Measurements from ENCODE around the gene TMEM242.
"Not testable (repeated sequence)": the region's sequence is repeated elsewhere in the genome, so short reads cannot be mapped to it uniquely, and the experiment has no call there.

Gene TMEM242

GRCh38 chr6:157325069-157325805 is 1.9 kb upstream of the TMEM242 start:
- DNase-seq (ENCODE audit: low read depth, low spot score) = no peak

- peak; percentile 91 for DNase-seq (ENCODE audit: low read depth, low spot score)
Measured at GRCh38 chr6:157323966-157324300, 614 bp upstream of the TMEM242 start.

GRCh38 chr6:157322792-157323254 is 496 bp downstream of the TMEM242 start:
- no peak for DNase-seq (ENCODE audit: low read depth, low spot score)

DNA sequence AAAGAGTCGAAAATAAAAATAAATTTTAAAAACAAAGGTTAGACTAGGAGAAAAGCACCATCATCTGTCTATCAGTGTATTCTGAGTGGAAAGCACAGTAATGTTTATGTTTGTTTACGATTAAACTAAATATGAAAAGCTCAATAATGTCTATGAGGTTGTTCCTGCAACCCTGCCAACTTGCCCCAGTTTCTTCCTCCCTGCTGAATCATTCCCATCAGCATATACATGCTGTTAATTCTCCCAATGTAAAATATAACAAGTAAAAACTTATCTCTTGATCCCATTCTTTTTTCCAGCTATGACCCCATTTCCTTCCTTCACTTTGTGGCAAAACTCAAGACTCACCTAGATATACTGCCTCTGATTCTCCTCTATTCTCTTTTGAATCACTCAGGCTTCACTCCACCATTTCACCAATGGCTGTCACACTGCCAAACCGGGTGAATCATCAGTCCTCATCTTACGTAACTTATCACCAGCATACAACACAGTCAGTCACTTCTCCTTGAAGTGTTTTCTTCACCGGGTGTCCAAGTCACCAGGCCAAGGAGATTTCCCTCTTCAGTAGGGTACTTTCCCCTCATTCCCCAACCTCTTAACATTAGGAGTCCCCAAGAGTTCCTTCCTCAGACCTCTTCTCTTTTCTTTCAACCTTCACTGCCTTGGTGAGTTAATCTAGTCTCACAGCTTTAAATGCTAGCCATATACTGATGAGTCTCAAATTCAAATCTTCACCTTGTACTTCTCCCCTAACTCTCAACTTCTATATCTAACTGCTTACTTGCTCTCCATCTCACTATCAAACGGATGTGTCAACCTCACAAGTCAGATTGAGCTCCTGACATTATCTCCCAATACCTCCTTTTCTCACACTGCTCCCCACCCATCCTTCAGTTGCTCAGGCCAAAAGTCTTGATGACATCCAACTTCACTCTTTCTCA is 6.2 kb downstream of the TMEM242 start:
- peak; percentile 92 for DNase-seq (ENCODE audit: low read depth, low spot score)

DNA sequence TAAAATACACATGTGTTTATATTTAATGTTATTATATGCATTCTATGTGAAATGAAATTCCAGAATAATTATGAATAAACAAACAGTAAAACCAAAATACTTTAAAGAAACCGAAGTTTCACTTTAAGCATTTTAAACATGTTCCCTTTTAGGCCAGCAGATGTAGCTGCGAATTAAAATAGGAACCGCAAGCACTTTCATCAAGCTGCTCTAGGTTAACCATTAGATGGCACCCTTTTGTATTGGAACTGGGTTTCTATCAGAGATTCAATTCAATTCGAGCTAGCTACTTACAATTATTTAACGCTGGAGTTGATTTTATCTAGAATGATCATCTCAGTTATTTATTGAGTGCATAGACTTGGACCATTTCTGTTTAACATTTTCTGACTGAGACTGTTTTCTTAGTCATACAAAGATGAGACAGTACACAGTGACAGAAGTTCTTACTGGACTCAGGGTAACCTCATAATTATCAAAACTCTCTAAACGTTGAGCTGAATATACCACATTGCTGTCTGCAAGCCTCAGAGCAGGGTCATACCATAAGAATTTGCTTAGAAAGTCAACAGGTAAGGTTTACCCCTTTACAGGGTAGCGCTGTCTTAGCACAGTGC is 8.5 kb downstream of the TMEM242 start:
- peak; percentile 81 for DNase-seq (ENCODE audit: low read depth, low spot score)

GRCh38 chr6:157313531-157314467 is 9.5 kb downstream of the TMEM242 start:
- DNase-seq (ENCODE audit: low read depth, low spot score) = no peak

GRCh38 chr6:157312757-157313156 is 10.6 kb downstream of the TMEM242 start:
- DNase-seq (ENCODE audit: low read depth, low spot score) = peak; percentile 23

GRCh38 chr6:157310693-157311092 is 12.6 kb downstream of the TMEM242 start:
- not testable (repeated sequence) for DNase-seq (ENCODE audit: low read depth, low spot score)

GRCh38 chr6:157307661-157308060 is 15.7 kb downstream of the TMEM242 start:
- DNase-seq (ENCODE audit: low read depth, low spot score) = no peak

DNA sequence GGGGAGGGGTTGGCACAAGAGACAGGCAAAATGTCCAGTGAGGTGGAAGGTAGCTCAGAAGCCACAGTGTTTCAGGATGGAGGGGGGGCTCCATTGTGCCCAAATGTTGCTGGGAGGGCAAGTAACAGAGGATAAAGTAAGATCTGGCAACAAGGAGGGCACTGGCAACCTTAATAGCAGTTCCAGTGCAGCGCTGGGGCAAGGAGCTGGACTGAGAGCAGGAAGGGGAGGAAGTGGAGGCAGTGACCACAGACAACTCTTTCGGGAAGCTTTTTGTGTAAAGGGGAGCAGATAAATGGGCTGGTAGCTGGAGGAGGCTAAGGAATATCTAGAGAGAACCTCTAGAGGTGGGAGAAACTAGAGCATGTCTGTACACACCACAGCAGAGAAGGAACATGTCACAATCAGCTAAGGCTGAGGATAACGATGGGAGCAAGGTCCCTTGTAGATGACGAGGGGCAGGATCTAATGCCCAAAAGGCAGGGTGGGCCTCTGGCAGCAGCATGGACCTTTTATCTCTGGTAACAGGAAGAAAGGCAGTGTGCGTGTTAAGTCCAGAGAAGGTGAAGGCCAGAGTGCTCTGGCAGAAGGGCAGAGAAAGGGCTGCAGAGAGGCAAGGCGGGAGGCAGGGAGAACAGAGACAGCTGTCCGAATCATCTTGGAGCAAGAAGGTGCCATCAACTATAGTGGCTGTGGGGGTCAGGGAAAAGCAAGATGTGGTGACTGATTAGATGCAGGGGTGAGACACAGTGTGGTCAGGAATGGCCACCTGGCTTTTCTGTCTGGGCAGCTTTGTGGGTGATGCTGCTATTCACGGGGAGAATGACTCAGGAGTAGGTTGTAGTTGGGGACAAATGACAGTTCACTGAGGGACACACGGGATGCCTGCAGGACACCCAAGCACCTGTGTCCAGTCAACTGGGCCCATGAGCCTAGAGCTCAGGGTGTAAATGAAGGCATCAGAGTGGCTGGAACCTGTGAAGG is 17.4 kb downstream of the TMEM242 start:
- no peak for DNase-seq (ENCODE audit: low read depth, low spot score)

DNA sequence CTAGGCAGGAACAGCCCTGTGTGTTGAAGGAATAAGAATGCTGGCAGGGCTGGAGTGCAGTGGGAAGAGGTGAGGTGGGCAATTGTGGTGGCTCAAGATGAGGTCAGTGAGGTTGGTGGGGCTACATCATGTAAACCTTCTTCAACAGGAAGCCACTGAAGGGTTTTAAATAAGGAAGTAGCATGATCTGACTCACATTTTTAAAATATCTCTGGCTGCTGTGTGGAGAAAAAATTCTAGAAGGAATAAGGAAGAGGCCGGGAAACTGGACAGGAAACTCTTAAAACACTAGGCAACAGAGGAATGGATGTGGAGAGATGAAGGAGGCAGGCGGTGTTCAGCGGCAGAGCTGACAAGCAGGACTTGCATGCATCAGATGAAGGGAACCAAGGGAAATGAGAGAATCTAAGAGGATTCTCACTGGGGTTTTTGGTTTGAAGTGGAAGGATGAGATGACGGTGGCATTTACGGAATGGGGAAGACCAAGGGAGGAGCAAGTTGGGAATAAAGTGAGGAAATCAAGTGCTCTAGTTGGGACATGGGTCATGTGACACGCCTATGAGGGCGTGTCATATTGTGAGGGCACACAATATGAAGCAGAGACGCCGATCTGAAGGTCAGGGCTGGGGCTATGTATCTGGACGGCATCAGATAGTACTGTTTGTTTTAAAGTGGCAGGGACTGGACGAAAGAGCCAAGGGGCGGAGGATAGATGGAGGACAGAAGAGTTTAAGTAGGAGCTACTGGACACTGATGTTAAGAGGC is 18.2 kb downstream of the TMEM242 start:
- DNase-seq (ENCODE audit: low read depth, low spot score) = peak; percentile 27

DNA sequence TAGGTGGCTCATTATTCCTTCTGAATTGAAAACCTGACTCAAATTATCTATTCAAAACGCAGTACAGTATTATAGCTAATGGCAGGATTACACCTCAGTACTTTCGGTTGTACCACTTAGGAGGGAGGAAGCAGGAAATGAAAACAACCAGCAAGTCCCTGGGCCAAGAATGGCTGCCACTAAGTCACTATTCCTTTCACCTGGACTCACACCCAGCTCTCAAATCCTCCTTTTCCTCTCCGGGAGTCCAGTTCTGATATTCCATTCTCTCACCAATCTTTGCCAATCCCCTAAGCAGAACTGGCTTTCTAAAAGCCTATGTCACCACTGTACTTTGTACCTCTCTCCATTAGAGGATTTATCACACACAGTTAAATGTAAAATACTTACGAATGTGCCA is 20.6 kb downstream of the TMEM242 start:
- no peak for DNase-seq (ENCODE audit: low read depth, low spot score)

DNA sequence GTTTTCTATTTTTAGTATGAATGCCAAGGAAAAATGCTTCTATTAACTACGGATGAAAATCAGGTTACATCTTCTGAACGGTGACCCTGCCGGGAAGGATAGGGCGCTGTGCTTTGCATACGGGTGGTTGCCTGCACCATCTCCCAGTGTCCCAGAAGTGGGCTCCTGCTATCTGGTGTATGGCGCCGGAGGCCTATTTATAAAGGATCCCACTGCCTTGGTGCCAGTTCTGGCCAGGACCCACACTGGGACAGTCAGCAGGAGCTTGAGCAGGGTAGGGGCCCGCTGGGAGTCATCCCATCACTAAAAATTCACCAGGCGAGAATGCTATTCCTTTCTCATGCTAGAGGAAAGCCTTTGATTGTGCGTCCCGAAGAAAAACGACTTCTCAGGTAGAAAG is 22.9 kb downstream of the TMEM242 start:
- DNase-seq (ENCODE audit: low read depth, low spot score) = no peak

- DNase-seq (ENCODE audit: low read depth, low spot score) = no peak
Measured at GRCh38 chr6:157300006-157300405, 23.3 kb downstream of the TMEM242 start.

DNA sequence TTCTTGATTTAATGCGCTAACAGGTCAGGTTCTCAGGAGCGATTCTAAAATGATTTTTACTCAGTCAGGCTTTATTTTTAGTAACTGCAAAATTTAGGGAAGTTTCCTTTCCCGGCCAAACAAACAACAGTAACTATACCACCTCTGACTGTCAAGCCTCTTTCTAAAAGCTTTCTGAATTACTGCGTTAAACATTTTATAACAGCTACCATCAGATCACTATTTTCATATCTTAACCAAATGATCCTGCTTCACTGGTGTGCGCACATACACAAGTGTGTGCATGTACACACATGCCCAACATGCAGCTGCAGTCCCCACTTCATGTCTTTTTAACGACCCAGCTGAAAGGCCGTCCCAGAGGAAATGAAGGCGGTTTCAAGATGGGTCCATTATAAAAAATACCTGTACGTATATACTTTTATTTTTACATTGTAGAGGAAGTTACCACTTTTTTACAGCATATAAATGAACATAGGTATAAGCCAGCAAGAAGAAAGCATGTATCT is 25.0 kb downstream of the TMEM242 start:
- DNase-seq (ENCODE audit: low read depth, low spot score) = no peak

- no peak for DNase-seq (ENCODE audit: low read depth, low spot score)
Measured at GRCh38 chr6:157294654-157295053, 28.7 kb downstream of the TMEM242 start.

DNA sequence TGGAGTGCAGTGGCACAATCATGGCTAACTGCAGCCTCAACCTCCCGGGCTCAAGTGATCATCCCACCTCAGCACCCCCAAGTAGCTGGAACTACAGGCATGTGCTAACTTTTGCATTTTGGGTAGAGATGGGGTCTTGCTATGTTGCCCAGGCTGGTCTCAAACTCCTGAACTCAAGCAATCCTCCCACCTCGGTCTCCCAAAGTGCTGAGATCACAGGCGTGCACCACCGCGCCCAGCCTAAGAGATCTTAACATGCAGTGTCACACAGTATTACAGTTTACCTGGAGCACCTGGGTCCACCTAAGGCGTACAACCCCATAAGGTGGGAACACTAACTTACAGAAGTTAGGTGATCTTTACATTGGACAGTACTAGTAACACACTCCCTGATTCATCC is 29.5 kb downstream of the TMEM242 start:
- no peak for DNase-seq (ENCODE audit: low read depth, low spot score)

- no peak for DNase-seq (ENCODE audit: low read depth, low spot score)
Measured at GRCh38 chr6:157292202-157292601, 31.1 kb downstream of the TMEM242 start.

GRCh38 chr6:157291356-157291755 is 32.0 kb downstream of the TMEM242 start:
- no peak for DNase-seq (ENCODE audit: low read depth, low spot score)
